IMR-90 (cell line): ENCODE results near the gene DNAJC27.

Source experiments
- RFX5 ChIP-seq: IDR thresholded peaks from 2 replicates; pipeline ENCODE4 v1.8.0; 2012; ENCODE audit warnings: low read depth, mild to moderate bottlenecking, low read length, moderate library complexity
- TF ChIP-seq, protein P1 (sequence below): conservative IDR thresholded peaks from 2 replicates; pipeline ENCODE4 v1.5.1; 2012; ENCODE audit warnings: mild to moderate bottlenecking, low read depth, low read length, improper control_type of control experiment

- TF ChIP-seq RFX5: no peak
- TF ChIP-seq, protein P1, sequence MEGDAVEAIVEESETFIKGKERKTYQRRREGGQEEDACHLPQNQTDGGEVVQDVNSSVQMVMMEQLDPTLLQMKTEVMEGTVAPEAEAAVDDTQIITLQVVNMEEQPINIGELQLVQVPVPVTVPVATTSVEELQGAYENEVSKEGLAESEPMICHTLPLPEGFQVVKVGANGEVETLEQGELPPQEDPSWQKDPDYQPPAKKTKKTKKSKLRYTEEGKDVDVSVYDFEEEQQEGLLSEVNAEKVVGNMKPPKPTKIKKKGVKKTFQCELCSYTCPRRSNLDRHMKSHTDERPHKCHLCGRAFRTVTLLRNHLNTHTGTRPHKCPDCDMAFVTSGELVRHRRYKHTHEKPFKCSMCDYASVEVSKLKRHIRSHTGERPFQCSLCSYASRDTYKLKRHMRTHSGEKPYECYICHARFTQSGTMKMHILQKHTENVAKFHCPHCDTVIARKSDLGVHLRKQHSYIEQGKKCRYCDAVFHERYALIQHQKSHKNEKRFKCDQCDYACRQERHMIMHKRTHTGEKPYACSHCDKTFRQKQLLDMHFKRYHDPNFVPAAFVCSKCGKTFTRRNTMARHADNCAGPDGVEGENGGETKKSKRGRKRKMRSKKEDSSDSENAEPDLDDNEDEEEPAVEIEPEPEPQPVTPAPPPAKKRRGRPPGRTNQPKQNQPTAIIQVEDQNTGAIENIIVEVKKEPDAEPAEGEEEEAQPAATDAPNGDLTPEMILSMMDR: no peak
Measured at GRCh38 chr2:24894750-24895149, 77.0 kb downstream of the DNAJC27 start.
